DMS53 treated with DMSO at 0.1 percent for 48 hours (cell line): ENCODE results near the gene AHRR.

ENCODE experiments used
- DNase-seq: peaks from one replicate; lab custom pipeline; 2025; ENCODE audit not compliant: unreplicated experiment; lab: John Stamatoyannopoulos, UW

Gene AHRR

DNA sequence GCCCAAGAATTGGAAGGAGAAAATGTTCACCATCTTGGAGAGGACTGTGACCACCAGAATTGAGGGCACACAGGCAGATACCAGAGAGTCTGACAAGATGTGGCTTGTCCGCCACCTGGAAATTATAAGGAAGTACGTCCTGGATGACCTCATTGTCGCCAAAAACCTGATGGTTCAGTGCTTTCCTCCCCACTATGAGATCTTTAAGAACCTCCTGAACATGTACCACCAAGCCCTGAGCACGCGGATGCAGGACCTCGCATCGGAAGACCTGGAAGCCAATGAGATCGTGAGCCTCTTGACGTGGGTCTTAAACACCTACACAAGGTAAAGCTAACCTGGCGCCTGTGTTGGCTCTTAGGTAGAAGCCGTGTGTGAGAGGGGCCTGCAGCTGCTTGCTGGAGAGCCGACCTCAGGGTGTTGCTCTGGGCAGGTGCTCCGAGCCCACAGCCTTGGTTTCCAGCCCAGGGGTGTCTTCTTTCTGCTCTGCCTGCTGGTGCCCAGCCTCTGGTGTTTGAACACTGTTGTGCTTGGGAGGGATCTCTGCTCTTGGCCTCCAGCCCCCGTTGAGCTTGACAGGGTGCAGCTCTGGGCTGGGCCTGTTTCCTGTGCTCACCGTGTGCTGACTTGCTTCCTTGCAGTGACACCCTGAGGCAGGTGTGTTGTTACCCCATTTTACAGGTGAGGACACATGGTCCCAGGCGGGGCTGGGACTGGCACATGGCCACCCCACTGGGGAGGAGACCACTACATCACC, 132.4 kb downstream of the AHRR start:
- no peak for DNase-seq

DNA sequence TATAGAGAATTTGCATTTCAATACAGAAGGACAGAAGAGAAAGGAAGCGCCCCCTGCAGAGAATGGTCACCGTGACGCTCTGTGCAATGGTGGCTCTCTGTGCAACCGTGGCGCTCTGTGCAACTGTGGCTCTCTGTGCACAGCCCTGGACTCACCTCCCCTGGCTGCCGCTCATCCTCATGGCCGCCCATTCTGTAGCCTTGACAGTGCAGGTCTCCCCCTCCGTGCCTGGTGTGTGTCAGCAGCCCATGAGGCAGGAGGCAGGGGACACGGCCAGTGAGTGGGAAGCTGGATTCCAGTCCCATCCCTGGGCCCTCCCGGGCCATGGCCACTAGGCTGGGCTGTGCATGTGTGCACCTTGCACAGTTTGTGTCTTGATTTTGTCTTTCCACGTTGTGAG, 133.4 kb downstream of the AHRR start:
- DNase-seq: no peak

DNA sequence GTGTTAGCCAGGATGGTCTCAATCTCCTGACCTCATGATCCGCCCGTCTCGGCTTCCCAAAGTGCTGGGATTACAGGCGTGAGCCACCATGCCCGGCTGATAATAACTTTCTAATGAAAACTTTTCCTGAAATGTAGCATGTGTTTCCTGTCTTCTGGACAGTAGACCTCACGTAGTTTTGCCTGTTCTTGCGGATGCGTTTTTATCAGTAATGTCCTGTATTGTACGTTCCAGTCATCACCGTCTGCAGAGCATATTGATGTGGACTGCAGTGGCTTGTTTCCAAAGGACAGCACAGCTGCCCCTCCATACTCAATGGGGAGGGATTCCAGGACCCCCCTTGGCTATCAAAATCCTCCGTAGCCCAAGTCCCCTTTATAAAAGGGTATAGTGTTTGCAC, 134.3 kb downstream of the AHRR start:
- no peak for DNase-seq

DNA sequence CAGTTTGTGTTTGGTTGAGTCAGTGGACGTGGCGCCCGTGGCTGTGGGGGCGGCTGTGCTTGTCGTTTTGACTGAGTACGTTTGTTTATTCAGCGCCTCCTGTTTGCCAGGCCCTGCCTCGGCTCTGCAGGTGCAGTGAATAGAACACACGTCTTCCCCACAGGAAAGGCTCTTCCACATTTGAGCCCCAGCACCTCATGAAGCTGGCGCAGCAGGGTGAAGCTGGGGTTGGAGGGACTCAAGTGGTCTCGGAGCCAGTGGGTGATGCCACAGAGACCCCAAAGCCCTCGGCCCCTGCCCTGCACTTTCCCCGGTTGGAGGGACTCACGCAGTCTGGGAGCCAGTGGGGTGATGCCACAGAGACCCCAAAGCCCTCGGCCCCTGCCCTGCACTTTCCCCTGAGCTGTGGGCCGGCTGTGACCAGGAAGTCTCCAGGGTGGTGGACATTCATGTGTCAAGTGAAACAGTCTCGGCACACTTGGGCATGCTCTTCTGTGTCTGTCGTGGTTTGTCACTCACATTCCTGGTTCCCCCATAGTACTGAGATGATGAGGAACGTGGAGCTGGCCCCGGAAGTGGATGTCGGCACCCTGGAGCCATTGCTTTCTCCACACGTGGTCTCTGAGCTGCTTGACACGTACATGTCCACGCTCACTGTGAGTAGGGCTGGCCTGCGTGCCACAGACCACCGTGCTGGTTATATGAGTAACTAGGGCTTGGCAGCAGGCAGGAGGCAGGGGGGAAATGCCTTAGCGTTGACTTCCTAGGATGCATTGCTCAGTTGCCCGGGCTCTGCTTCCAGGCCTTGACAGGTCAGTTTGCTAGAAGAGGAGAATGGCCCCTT, 135.1 kb downstream of the AHRR start:
- no peak for DNase-seq

DNA sequence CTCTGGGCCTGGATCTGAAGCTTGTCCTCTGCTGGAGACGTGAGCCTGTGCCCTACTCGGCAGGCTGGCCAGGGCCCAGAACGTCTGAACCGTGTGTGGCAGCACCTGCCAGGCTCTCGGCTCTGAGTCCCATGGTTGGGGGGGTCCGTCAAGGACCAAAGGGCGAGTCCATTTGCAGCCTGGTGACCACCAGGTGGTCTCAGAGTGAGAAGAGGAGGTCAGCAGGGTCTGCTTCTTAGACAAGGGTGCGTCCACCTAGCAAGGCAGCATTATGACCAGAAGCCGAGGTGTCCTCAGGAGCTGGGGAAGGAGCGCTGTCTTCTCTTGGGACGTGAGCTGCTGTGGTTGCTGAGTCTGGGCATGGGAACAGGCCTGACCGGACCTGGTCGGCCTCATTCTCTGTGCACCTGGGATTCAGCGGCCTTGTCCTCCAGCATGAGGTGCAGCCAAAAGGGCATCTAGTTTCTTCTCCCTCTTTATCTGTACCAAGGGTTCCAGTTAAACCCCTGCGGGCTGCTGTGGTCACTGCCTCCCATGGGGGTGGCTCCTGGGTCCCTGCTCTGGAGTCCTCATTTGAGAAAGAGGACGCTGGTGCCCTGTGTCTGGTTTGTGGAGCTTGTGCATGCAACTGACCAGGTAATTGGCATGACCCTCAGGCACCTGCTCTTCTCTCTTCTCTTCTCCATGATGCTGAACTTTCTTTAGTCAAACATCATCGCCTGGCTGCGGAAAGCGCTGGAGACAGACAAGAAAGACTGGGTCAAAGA, 135.9 kb downstream of the AHRR start:
- DNase-seq: no peak

DNA sequence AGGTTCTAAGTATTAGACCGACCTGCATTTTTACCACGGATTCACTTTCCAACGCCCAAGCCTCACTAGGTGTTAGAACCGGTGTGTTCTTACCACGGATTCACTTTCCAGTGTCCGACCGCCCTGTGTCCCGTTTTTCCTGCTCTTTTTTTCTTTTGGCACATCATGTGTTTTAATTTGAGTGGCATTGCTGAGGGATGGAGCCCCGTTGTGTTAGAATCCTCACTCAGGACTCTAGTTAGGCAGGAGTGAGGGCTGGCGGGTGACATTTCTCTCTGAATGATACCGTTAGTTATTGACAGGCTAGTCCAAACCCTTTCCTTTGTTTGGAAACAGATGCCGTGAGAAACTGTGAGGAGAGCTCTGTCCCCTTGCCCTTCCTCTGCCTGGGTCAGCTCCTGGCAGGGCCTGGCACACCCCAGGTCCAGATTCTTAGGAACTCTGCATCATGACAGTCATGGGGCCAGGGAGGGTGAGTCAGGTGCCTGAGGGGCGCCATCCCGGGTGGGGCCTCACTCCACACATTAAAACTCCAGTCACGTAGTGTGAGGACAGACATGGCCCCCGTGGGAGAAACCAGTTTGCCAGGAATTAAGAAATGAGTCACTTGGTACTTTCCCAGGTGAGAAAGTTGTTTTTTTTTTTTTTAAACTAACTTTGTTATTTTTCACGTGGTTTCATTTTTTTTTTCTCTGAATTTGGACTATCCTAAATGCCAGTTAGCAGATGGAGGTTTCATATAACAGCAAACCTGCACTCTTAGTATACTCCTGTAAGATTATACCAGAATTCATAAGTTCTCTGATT, 137.2 kb downstream of the AHRR start:
- DNase-seq: no peak

DNA sequence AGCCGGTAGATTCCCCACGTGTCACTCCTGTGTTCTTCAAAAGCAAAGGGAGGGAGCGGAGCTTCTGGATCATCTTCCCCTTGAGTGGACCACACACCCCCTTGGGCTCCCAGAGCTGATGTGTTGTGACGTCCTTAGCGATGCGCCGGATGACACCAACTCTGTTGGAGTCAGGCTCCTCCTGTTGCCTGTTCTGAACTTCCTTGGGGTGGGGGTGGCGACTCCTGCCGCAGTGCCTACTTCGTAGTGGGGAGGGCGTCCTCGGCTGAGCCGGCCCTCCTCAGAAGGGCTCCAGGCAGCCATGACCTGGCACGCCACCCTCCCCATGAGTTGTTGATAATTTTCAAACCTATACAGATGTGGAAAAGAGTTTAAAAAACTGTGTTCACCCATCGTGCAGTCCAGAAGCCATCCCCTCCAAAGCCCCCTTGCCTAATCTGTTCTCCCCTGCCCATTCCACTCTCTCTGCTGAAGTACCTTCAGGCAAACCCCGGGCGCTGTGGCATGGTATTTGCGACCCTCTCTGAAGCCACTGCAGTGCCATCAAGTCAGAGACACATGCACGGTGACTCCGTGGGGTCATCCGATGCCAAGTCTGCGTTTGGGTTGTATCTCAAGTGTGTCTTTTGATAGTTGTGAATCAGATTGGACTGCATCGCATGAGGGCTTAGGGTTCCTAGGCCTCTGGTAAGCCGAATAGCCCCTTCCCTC, 138.2 kb downstream of the AHRR start:
- DNase-seq: no peak

DNA sequence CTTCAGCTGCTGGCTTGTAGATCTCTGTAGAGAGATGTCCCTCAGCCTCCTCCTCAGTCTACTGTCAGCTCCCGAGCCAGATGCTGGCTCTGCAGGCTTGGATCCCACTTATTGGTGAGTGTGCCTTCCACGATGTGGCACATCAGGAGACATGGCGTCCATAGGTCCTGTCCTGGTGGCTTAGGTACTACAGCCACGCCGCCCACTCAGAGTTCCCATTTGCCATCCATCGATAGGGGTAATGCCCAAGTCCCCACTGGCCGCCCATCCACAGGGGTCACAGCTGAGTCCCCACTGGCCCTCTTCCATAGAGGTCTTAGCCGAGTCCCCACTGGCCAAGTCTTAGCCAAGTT, 138.7 kb downstream of the AHRR start:
- no peak for DNase-seq

DNA sequence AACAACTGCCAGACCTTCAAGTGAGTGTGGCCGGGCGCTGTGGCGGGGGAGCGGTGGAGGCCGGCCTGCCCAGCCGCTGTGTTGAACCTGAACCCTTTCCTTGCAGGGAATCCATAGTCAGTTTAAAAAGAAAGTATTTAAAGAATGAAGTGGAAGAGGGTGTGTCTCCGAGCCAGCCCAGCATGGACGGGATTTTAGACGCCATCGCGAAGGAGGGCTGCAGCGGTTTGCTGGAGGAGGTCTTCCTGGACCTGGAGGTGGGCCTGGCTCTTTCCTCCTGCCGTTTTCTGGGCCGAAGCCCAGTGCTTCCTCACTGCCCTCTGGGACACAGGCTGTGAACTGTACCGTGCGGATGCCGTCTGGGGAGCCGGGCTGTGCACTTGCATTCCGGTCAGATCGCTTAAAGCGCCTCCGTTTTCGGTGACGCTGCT, 140.6 kb downstream of the AHRR start:
- DNase-seq: no peak

DNA sequence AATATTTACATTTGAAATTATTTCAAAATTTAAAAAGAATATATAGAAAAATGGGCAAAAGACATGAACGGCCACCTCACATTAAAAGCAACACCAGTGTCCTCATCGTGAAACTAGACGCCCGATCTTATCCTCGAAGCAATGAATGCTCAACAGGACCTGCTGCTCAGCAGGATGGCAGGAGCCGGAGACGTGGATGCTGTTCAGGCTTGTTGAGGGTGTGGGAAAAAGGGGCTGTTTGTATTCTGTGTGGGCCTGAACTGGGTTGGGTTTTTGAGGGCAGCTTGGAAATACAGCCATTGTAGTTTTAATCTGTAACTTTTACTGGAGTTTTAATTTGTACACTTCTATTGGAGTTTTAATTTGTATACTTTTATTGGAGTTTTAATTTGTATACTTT, 141.8 kb downstream of the AHRR start:
- DNase-seq: no peak

DNA sequence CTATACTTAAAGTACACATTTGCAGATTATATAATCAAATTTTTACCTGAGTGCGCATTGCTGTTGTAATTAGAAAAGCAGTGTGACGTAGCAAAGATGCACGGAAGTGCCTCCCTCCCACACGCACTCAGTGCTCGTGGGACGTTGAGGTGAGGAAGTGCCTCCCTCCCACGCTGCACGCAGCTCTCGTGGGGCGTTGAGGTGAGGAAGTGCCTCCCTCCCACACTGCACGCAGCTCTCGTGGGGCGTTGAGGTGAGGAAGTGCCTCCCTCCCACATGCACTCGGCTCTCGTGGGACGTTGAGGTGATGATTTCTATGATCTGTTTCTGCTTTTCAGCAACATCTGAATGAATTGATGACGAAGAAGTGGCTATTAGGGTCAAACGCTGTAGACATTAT, 142.4 kb downstream of the AHRR start:
- DNase-seq: no peak

DNA sequence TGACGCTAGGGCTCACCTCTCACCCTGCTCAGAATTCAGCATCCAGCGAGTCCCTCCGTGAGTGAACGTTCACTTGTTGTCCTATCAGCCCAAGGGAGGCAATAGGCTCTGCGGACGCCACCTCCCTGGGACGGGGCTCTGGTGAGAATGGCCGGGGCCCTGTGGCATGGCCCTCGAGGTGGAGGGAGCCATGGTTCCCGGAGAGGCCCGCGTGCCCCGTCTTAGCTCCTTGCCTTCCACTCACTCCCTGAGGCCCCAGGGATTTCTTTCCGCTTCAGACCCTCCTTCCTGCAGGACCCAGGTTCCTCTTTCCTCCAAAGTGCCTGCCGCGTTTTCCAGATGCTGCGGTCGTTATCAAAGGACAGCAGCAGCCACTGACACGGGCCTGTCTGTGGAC, 142.9 kb downstream of the AHRR start:
- no peak for DNase-seq

DNA sequence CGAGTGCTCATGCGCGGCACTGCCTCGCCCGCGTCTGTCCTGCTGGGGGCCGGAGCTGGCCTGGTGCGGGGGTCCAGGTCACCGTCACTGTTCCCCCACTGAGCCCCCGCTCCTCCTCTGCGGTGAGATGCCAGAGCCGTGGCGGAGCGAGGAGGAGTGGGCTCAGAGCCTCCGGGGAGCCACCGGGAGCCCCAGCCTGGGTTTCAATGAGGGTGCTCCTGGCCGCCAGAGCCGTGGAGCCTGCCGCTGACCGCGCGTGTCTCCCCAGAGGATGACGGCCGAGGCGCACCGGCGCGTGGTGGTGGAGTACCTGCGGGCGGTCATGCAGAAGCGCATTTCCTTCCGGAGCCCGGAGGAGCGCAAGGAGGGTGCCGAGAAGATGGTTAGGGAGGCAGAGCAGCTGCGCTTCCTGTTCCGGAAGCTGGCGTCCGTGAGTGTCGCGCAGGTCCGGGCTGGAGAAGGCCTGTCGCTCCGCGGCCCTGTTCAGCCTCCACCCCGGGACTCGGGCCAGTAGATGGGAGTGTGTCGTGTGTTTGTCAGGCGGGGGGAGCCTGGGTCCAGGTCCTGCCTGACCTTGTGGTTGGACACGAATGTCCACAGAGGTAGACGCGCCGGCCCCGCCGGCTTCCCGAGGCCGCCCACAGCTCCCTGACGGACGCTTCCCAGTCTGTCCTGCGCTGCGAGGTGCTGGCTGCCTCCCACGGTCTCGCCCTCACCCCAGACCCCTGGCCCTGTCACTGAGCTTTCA, 143.5 kb downstream of the AHRR start:
- DNase-seq: no peak

DNA sequence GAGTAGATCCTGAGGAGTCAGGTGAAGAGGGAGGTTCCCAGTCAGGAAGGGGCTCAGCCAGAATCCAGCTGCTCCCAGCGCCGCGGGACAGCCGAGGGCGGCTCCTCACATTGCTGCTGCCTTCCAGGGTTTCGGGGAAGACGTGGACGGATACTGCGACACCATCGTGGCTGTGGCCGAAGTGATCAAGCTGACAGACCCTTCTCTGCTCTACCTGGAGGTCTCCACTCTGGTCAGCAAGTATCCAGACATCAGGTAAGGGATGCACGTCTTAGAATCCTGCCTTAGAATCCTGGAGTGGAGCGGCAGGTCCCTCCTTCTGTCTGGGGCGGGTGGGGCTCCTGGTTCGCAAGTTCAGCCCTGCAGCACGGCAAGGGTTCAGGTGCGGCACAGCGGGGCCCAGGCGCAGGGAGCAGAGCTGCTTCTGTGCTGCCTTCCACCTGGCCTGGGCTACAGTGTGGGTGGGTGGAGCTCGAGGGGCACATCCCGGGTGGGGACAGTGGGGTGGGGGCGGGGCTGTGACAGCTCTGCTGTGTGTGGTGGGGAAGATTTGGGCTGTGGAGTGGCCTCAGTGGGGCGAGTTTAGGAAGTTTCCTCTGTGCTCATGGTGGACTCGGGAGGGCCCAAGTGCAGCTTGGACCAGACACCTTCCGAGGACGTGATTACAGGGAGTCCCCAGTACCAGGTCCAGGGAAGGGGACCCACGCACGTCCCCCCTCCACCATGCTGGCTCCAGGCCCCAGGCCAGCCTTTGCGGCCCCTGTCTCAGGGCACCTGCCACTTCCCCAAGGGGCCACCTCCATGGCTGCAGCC, 144.3 kb downstream of the AHRR start:
- no peak for DNase-seq

DNA sequence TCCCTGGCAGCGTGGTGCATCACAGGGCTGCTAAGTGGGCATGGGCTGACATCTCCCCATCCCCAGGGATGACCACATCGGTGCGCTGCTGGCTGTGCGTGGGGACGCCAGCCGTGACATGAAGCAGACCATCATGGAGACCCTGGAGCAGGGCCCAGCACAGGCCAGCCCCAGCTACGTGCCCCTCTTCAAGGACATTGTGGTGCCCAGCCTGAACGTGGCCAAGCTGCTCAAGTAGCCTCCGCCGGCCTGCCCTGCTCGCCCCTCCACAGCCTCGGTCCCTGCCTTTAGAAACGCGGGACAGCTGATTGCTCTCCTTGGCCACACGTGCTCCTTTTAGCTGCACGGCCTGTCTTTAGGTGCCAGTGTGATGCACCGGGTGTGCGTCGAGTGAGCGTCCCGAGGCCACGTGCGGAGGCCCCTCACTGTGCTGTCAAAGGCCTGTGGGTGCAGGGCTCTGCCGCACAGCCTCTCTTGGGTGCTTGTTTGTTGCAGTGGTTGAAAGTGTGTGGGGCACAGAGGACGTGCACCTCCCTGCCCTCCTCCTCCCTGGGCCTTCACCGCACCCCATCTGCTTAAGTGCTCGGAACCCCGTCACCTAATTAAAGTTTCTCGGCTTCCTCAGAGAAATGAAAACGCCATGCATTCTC, 145.3 kb downstream of the AHRR start:
- no peak for DNase-seq

DNA sequence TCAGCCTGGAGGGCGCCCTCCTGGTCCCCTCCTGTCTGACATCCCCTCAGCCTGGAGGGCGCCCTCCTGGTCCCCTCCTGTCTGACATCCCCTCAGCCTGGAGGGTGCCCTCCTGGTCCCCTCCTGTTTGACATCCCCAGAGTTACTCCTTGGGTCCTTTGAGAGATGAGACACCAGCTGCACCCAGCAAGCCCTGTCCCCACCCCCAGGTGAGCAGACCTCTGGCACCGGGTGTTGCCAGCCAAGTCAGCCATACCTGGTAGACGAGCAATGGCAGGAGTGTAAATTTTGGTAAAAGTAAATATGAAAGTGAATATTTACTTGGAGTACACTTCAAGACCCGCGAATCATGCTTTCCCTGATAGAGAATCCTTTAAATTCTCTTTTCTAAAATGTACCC, 146.9 kb downstream of the AHRR start:
- no peak for DNase-seq

DNA sequence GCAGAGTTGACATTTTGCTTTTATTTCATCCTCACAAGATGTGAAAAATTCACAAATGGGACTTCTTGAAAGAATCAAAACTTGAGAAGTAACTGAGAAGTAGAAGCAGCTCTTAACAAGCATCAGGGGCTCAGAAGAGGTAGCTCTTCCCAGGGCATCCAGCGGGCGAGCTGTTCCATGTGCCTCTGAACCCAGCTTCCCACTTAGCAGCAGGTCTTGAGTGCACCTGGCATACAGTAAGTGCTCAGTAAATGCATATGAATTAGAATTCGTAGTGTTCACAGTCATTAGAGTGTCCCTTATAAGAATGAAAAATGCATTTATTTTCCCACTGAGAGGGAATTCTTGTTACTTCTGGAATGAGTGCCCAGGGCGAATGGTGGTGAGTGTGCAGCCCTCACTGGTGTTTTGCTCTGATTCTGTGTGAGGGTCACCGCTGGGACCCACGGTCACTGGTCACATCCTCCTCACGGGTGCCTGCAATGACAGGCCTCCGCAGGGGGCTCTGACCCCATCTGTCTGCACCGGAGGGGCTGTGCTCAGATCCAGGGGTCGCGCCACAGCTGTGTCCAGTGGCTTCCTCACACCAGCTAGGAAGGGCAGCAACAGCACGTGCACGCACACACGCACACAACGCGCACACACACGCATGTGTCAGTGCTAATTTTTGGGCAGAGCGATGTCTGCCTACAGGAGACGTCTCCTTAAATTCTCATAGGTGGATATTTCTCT, 148.4 kb downstream of the AHRR start:
- DNase-seq: no peak
